Measurements from ENCODE around the gene RNF114.
A peak's percentile ranks its signal among the peaks of the same experiment; 100 is the strongest.
"Not testable (repeated sequence)": the region's sequence is repeated elsewhere in the genome, so short reads cannot be mapped to it uniquely, and the experiment has no call there.

RNF114 gene

GRCh38 chr20:49936153-49937026, at the start of gene RNF114:
Gene RNF114 (plus strand): TSS chr20:49936397. CDS start chr20:49936413, 16 bp downstream.
- peak; percentile 93 for DNase-seq (ENCODE audit: low spot score)

GRCh38 chr20:49886571-49887213, 49.5 kb upstream of the RNF114 start:
- peak; percentile 57 for DNase-seq (ENCODE audit: low spot score)

GRCh38 chr20:49887251-49888211, 48.7 kb upstream of the RNF114 start:
- no peak for DNase-seq (ENCODE audit: low spot score)

- peak; percentile 90 for DNase-seq (ENCODE audit: low spot score)
Observed at GRCh38 chr20:49888212-49889000, 47.8 kb upstream of the RNF114 start.

GRCh38 chr20:49889001-49889934, 46.9 kb upstream of the RNF114 start:
- no peak for DNase-seq (ENCODE audit: low spot score)

GRCh38 chr20:49889935-49890333, 46.3 kb upstream of the RNF114 start:
- no peak for DNase-seq (ENCODE audit: low spot score)

- DNase-seq (ENCODE audit: low spot score), result no peak
Observed at GRCh38 chr20:49890471-49891361, 45.5 kb upstream of the RNF114 start.

- no peak for DNase-seq (ENCODE audit: low spot score)
Observed at GRCh38 chr20:49891476-49892110, 44.6 kb upstream of the RNF114 start.

GRCh38 chr20:49892260-49892659, 43.9 kb upstream of the RNF114 start:
- DNase-seq (ENCODE audit: low spot score), result peak; percentile 64

- DNase-seq (ENCODE audit: low spot score), result no peak
Observed at GRCh38 chr20:49892817-49893216, 43.4 kb upstream of the RNF114 start.

- no peak for DNase-seq (ENCODE audit: low spot score)
Observed at GRCh38 chr20:49893242-49894072, 42.7 kb upstream of the RNF114 start.

- no peak for DNase-seq (ENCODE audit: low spot score)
Observed at GRCh38 chr20:49894073-49894470, 42.1 kb upstream of the RNF114 start.

- not testable (repeated sequence) for DNase-seq (ENCODE audit: low spot score)
Observed at GRCh38 chr20:49895474-49896093, 40.6 kb upstream of the RNF114 start.

GRCh38 chr20:49896204-49896603, 40.0 kb upstream of the RNF114 start:
- DNase-seq (ENCODE audit: low spot score), result no peak

- no peak for DNase-seq (ENCODE audit: low spot score)
Observed at GRCh38 chr20:49899541-49900383, 36.4 kb upstream of the RNF114 start.

GRCh38 chr20:49901588-49901987, 34.6 kb upstream of the RNF114 start:
- DNase-seq (ENCODE audit: low spot score), result no peak
